Right lobe of liver (tissue), 6 donors: ENCODE data around the gene TNFRSF14. TPM values are rescaled to one million over a fixed set of nuclear protein-coding genes. Genes with fewer than 3 reads are reported as not detected.
A peak's percentile ranks its signal among the peaks of the same experiment; 100 is the strongest.
"Not testable (repeated sequence)": the region's sequence is repeated elsewhere in the genome, so short reads cannot be mapped to it uniquely, and the experiment has no call there.

Source experiments
- ATAC-seq, 4 donors: fragments of 200-7000 bp; cut with Tn5 transposase; one replicate each; pipeline ENCODE4 v1.9.1; 2020; ENCODE audit warnings: mild to moderate bottlenecking in 4 of 4, moderate library complexity in 4 of 4
- DNase-seq, 3 donors: peaks; one replicate each; pipeline ENCODE4 v3.0.0-alpha.2; 2020
- H3K27ac ChIP-seq, 3 donors: fragments of 200-600 bp; one replicate each; pipeline ENCODE4 v1.8.0; 2022
- H3K27me3 ChIP-seq, 2 donors: fragments of 200-600 bp; one replicate each; pipeline ENCODE4 v1.8.0; 2022
- H3K36me3 ChIP-seq, 4 donors: fragments of 200-600 bp; sonication (generic) in 1 of 4; one replicate each; pipeline versions ENCODE4 v1.5.1 to v1.8.0; 2017 to 2022; ENCODE audit warnings: control low read depth in 1 of 4
- H3K4me1 ChIP-seq, 4 donors: fragments of 200-600 bp; sonication (generic) in 1 of 4; one replicate each; pipeline versions ENCODE4 v1.5.1 to v1.8.0; 2017 to 2022; ENCODE audit warnings: control low read depth in 1 of 4
- H3K4me3 ChIP-seq, 3 donors: fragments of 200-600 bp; one replicate each; pipeline ENCODE4 v1.8.0; 2022
- H3K9me3 ChIP-seq, 4 donors: fragments of 200-600 bp; sonication (generic) in 1 of 4; one replicate each; pipeline versions ENCODE4 v1.5.1 to v1.8.0; 2017 to 2022; ENCODE audit warnings: control low read depth in 1 of 4
- CTCF ChIP-seq, 4 donors: fragments of 200-600 bp in 3 of 4; fragments of 450-650 bp in 1 of 4; IDR thresholded peaks; one replicate each; pipeline versions ENCODE4 v1.5.1 to v1.8.0; 2016 to 2022; ENCODE audit warnings: antibody characterized with exemption in 4 of 4, mild to moderate bottlenecking in 2 of 4
- POLR2A ChIP-seq: fragments of 450-650 bp; IDR thresholded peaks from one replicate; pipeline ENCODE4 v1.6.1; 2017; ENCODE audit warnings: antibody characterized with exemption, mild to moderate bottlenecking
- WGBS: methylation state at CpG from one replicate; pipeline ENCODE4 v1.1.6; 2018; ENCODE audit warnings: low coverage, low lambda C conversion rate; ENCODE audit not compliant: insufficient coverage; ENCODE audit errors: missing lambda C conversion rate; 5-methylcytosine and 5-hydroxymethylcytosine counted together
- intact Hi-C, 2 donors: fragments of 100-400 bp; cut with DNase I; formaldehyde crosslinking; loops; one replicate each; pipeline versions ENCODE4 v1.11.2 to v1.14.1; 2022
- total RNA-seq, 6 experiments: library from RNA; depleted of rRNA in 2 of 6; stranded (reverse); fragments of >200 nt in 2 of 6; fragmentation: NEBNext Ultra II Directional in 3 of 6; extraction: Animal tissue kit (Norgen Biotek cat#: 25700) in 3 of 6; gene quantifications; one replicate each; pipeline versions ENCODE4 v1.1.0 to v1.2.4, GENCODE V29; 2016 to 2023
- donor health status: DM: no; HTN: yes; CAD: no.
- donor health status: DM: no; HTN: no; CAD: no.
- donor health status: DM: no; HTN: no; CAD: no.
- donor health status: DM: no; HTN: yes; CAD: no.
- donor health status: DM: no; HTN: yes; CAD: no.

Gene TNFRSF14
- total RNA-seq, 6 experiments from 2014 or later: 31.0 to 54.8 (median 41.1) TPM

- Histone ChIP-seq H3K27me3 (no peaks in the 10 kb centered on the region), H3K27ac (peak overlapping the region; percentile 95 to 99 (median 98)), H3K36me3 (no peaks in the 10 kb centered on the region), H3K4me1 (peaks cover 0 to 29% (median 14%) of the 10 kb centered on the region in 4 donors), H3K9me3 (no peaks in the 10 kb centered on the region), H3K4me3 (peak overlapping the region; percentile 48 to 64 (median 61))
- ATAC-seq (peak; percentile 64 to 76 (median 70)), DNase-seq (peak; percentile 92 to 93 (median 92))
- TF ChIP-seq POLR2A (peak; percentile 56), CTCF (IDR thresholded peaks at IDR 0.05) (peak in 2 of 4 donors; percentile 12 to 37)
- intact Hi-C loops: loop anchor here in 1 of 2 donors (5.0 kb wide), 1 partner anchor 129 kb away; no protein-coding TSS in a partner anchor
- no CpG with 5 or more reads among the region's 52 CpGs for WGBS
These were observed 9.5 kb upstream of the TNFRSF14 start for GRCh38 chr1:2546515-2547209.

GRCh38 chr1:2547210-2548067 lies 8.7 kb upstream of the TNFRSF14 start:
- no peaks in the 10 kb centered on the region for H3K27me3 ChIP-seq
- H3K4me3 ChIP-seq: peak overlapping the region; percentile 48 to 64 (median 61)
- no peaks in the 10 kb centered on the region for H3K9me3 ChIP-seq
- TF ChIP-seq POLR2A (no peak), CTCF (IDR thresholded peaks at IDR 0.05) (no peak)
- H3K27ac ChIP-seq: peak overlapping the region; percentile 95 to 99 (median 98)
- intact Hi-C loops: loop anchor here in 1 of 2 donors (5.0 kb wide), 1 partner anchor 130 kb away; no protein-coding TSS in a partner anchor
- no peaks in the 10 kb centered on the region for H3K36me3 ChIP-seq
- ATAC-seq (no peak), DNase-seq (no peak)
- 4% methylated on average over 11 of the region's 27 CpGs for WGBS
- H3K4me1 ChIP-seq: peaks cover 0 to 29% (median 14%) of the 10 kb centered on the region in 4 donors

- WGBS: 0% methylated on average over 6 of the region's 17 CpGs
- peak; percentile 92 to 99 (median 98) for TF ChIP-seq CTCF (IDR thresholded peaks at IDR 0.05)
- peak; percentile 18 for TF ChIP-seq POLR2A
- H3K4me1 ChIP-seq: peaks cover 0 to 29% (median 14%) of the 10 kb centered on the region in 4 donors
- peak overlapping the region; percentile 25 to 64 (median 39) for H3K4me3 ChIP-seq
- peak overlapping the region; percentile 95 to 99 (median 98) for H3K27ac ChIP-seq
- no peaks in the 10 kb centered on the region for H3K9me3 ChIP-seq
- peak; percentile 90 to 92 (median 91) for DNase-seq
- no peaks in the 10 kb centered on the region for H3K27me3 ChIP-seq
- intact Hi-C loops: loop anchor here in 1 of 2 donors (5.0 kb wide), 1 partner anchor 131 kb away; no protein-coding TSS in a partner anchor
- H3K36me3 ChIP-seq: no peaks in the 10 kb centered on the region
- peak; percentile 56 to 65 (median 61) for ATAC-seq
These were observed 8.0 kb upstream of the TNFRSF14 start for GRCh38 chr1:2548068-2548589.

GRCh38 chr1:2549367-2550029 lies 6.7 kb upstream of the TNFRSF14 start:
- not testable (repeated sequence) for H3K9me3 ChIP-seq, DNase-seq, H3K27me3 ChIP-seq, ATAC-seq, H3K36me3 ChIP-seq
- WGBS: 69% methylated on average over 9 of the region's 28 CpGs
- peaks cover 0 to 29% (median 14%) of the 10 kb centered on the region in 4 donors for H3K4me1 ChIP-seq
- peak overlapping the region; percentile 95 to 99 (median 98) for H3K27ac ChIP-seq
- intact Hi-C loops: loop anchor here in 1 of 2 donors (5.0 to 10.0 kb wide), 2 partner anchors 95 to 132 kb away; no protein-coding TSS in a partner anchor
- peak overlapping the region in 1 of 3 donors; percentile 39 for H3K4me3 ChIP-seq

GRCh38 chr1:2550309-2550861 lies 5.8 kb upstream of the TNFRSF14 start:
- not testable (repeated sequence) for H3K9me3 ChIP-seq, DNase-seq, H3K27me3 ChIP-seq, ATAC-seq, H3K36me3 ChIP-seq, H3K4me3 ChIP-seq, H3K27ac ChIP-seq
- H3K4me1 ChIP-seq: peaks cover 0 to 33% (median 14%) of the 10 kb centered on the region in 4 donors
- intact Hi-C loops: loop anchor here in 1 of 2 donors (10.0 kb wide), 1 partner anchor 94 kb away; no protein-coding TSS in a partner anchor
- no CpG with 5 or more reads among the region's 12 CpGs for WGBS

GRCh38 chr1:2551544-2551943 lies 4.6 kb upstream of the TNFRSF14 start:
- 71% methylated on average over 5 of the region's 9 CpGs for WGBS
- not testable (repeated sequence) for H3K4me3 ChIP-seq, H3K27ac ChIP-seq

More at GRCh38 chr1:2551544-2551943, 4.6 kb upstream of the TNFRSF14 start:
- H3K36me3 ChIP-seq, H3K27me3 ChIP-seq, ATAC-seq, DNase-seq, H3K9me3 ChIP-seq: not testable (repeated sequence)
- H3K4me1 ChIP-seq: peaks cover 0 to 31% (median 14%) of the 10 kb centered on the region in 4 donors
- intact Hi-C loops: loop anchor here in 1 of 2 donors (10.0 kb wide), 1 partner anchor 93 kb away; no protein-coding TSS in a partner anchor
